GM18517 (cell line): ENCODE results near the gene TOB1.

ENCODE experiments used
- ATAC-seq: cut with Tn5 transposase; IDR thresholded peaks from one replicate; pipeline ENCODE4 v1.9.1; 2021; ENCODE audit warnings: mild to moderate bottlenecking, moderate library complexity; ENCODE audit not compliant: unreplicated experiment

Gene TOB1

GRCh38 chr17:50833510-50834428, 32.4 kb downstream of the TOB1 start:
- ATAC-seq: no peak

DNA sequence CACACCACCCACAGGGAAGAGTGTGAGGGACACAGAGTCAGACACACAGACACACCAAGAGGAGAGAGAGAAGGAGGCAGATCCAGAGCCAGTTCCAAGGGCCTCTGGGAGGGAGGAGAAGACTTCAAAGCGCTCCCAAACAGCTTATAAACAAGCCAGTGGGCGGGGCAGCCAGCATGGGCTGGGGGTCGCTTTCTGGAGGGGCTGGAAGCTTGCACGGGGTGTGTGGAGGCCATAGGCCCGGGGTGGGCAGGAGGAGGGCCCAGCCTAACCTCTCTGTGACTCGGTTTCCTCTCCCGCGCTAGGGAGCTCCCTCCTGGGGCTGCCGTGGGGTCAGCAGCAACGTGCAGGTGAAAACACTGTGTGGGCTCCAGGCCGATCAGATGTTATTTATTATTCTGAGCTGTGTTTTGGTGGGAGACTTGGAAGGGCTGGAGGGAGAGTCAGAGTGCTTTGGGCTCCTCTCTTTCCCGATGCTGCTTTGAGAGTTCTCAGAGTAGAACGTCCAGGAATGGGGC, 33.2 kb downstream of the TOB1 start:
- no peak for ATAC-seq

DNA sequence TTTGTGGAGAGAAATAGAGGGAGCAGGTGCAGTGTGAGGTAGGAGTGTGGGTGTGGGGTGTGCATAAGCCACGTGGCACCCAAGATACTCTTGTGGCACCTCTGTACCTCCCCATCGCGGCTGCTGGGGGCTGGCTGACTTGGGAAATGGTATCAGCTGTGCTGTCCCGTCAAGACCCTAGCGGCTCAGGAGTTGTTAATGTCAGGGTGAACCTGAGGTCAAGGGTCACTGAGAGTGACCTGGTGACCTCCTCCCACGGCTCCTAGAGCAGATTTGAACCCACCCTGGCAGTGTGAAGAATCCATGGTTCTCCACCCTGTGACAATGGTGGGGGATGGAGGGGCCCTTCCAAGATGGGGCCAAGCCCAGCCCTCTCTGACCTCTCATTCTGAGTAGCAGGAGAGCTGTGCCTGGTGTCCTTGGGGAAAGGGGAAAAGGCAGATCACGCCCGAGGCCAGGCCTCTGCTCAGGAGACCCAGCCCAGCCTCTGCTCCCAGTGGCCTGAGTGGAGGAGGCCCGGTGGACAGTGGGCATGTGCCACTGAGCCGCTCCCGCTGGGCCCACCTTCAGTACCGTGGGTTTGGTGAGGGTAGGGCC, 33.8 kb downstream of the TOB1 start:
- no peak for ATAC-seq

GRCh38 chr17:50831471-50831928, 34.7 kb downstream of the TOB1 start:
- no peak for ATAC-seq

DNA sequence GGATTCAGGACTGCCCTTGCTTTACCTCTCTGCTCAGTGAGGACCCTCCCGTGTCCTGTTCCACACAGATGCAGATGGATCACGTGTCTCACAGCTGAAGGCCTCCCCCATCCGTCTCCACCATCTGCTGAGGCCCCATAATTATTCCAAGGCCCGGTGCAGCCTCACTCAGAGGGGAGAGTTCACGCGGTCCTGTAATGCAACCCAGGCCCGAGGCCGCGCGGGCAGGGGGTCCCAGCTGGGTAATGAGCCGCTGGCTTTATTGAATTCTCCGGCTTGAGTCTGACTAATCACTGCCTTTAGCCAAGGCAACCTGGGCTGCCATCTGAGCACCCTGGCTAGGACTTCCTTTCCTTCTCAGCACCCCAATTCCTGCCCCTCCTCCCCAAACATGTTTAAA, 35.2 kb downstream of the TOB1 start:
- ATAC-seq: no peak

DNA sequence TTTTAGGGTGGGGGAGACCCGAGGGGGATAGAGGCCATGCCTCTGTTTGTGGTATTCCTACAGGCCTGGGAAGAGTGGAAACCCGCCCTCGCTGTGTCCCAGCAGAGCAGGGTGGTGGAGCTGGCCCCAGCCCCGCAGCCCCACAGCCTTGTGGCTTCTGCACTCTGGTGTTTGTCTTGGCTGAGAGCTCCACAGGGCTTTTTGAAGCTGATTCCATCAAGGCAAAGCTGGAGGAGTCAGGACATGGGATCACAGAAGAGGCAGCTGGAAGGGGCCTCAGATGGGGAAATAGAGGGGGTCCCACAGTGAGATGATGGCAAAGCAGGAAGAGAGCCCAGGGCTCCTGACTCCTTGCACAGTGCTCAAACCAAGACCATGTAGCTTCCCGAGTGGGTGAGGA, 35.8 kb downstream of the TOB1 start:
- no peak for ATAC-seq

- no peak for ATAC-seq
Measured at GRCh38 chr17:50829332-50829731, 36.8 kb downstream of the TOB1 start.

DNA sequence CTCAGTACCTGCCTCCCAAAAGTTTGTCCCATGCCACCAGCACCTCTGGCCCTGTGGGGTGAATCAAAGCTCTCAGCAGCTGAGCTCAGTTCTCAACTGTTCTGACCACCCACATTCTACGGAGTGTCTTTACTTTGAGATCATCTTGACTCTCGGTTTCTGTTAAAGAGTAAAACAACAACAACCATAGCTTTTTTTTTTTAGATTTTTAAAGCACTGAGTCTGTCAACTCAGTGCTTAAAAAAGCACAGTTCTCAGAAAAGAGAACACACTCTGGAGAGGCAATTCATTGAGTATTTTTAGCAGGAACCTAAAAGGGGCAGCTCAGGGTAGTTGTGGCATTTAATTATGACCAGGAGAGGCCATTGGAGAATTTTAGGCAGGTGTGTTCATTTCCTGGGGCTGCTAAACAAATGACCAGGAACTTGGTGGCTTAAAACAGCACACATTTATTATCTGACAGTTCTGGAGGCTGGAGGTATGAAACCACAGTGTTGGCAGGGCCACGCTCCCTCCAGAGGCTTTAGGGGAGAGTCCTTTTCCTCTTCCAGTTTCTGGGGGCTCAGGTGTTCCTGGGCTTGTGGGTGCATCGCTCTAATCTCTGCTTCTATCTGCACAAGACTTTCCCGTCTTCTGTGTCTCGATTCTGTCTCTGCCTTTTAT, 37.5 kb downstream of the TOB1 start:
- ATAC-seq: no peak

DNA sequence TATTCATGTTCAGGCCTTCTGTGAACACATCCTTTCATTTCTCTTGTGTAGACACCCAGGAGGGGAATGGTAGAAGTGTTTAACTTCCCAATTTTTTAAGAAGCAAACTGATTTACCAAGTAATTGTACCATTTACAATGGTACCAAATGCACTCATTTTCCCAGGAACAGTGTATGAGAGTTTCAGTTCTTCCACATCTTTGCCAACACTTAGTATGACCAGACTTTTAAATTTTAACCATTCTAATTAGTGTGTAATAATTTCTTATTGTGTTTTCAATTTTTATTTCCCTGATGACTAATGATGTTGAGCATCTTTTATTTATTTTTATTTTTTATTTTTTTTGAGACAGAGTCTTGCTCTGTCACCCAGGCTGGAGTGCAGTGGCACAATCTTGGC, 41.0 kb downstream of the TOB1 start:
- no peak for ATAC-seq

DNA sequence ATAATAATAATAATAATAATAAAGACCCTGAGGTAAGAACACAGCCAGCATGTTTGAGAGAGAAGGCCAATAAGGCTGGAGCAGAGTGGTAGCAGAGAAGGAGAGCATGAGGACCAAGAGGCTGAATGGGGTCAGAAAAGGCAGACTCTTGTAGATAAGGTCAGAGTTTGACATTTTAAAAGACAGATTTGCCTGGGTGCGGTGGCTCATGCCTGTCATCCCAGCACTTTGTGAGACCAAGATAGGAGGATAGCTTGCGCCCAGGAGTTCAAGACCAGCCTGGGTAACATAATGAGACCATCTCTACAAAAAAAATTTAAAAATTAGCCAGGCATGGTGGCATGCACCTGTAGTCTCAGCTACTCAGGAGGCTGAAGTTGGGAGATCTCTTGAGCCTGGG, 41.7 kb downstream of the TOB1 start:
- ATAC-seq: no peak

GRCh38 chr17:50822550-50822949, 43.6 kb downstream of the TOB1 start:
- ATAC-seq: no peak

GRCh38 chr17:50820651-50821050, 45.5 kb downstream of the TOB1 start:
- ATAC-seq: no peak

DNA sequence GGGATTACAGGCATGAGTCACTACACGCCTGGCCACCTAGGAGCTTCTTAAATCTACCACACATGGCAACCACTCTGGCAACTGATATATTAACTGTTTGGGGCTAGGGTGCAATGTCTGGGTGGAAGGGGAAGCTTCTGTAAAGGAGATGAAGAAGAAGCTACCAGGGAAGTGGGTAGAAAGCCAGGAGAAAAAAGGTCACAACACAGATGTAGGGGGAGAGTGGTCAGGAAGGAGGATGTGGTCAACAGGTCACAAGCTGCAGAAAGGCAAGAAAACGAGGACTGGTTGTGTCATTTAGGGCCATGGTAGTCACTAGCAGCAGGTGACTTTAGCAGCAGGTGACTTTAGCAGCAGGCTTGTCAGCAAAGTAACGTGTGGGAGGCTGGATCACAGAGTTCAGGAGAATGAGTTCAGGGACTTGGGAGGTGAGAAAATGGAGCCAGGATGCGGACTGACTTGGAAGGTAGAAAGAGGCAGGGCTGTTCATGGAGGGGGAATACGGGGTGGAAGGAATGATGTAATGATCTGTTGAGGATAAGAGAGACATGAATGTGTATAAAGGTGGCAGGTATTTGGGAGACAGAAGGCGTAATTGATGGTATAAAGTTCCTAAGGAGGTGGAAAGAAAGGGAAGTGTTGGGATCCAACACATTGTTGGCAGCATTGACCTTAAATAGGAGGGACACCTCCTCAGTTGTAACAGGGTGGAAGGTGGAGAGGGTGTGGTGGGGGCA, 47.1 kb downstream of the TOB1 start:
- ATAC-seq: no peak

GRCh38 chr17:50818261-50818660, 47.9 kb downstream of the TOB1 start:
- ATAC-seq: no peak

GRCh38 chr17:50817838-50818237, 48.3 kb downstream of the TOB1 start:
- ATAC-seq: no peak

DNA sequence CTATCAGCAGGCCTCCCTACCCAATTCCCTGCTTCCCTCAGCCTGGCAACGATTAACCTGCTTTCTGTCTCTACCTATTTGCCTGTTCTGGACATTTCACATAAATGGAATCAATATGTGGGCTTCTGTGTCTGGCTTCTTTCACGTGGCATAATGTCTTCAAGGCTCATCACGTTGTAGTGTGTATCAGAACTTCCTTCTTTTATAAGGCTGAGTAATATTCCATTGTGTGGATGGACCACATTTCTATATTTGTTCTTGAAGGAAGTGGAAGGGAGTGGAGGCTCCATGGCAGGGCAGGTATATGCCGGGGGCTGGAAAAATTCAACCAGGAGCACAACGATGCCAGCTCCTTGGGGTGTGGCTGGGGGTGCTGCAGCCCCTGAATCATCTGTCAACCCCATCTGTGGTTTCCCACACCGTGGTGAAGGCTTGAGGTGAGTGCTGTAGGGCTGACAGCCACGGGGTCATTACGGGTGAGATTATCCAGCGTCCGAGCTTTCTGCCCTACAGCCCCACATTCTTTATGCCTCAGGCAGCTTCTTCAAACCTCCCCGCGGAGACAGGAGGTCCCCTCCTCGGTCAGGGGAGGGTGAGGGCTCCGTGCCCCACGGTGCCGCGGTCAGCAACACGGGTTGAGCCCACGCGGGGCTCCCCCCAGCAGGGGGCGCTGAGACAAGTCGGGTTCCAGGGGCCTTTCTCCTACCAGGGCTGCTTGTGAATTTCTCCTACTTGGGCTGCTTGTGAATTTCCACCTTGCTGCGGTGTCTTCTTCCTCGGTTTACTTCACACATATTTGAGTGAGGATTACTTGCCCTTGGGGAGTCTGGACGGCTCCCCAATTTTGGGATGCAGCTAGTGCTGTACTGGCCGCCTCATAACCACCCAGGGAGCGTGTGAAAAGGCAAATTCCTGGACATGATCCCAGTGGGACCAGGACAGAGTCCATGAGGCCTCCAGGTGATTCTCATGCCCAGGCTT, 49.1 kb downstream of the TOB1 start:
- no peak for ATAC-seq

DNA sequence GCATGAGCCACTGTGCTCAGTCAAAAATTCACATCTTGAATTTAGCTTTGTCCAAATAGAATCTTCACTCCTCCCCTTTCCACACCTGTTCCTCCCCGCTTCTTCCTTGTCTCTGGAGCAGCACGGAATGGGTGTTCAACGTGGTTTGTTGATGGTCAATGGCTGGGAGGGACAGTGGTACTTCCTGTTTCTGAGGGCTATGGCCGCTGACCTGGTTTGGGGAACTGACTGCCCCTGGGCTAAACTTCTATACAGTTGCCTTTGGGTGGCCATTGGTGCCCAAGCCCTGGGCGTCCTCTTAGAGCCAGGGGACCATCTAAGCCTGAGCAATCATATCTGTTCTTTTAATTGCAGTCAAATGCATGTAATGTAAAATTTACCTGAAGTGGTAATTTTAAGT, 49.9 kb downstream of the TOB1 start:
- no peak for ATAC-seq

DNA sequence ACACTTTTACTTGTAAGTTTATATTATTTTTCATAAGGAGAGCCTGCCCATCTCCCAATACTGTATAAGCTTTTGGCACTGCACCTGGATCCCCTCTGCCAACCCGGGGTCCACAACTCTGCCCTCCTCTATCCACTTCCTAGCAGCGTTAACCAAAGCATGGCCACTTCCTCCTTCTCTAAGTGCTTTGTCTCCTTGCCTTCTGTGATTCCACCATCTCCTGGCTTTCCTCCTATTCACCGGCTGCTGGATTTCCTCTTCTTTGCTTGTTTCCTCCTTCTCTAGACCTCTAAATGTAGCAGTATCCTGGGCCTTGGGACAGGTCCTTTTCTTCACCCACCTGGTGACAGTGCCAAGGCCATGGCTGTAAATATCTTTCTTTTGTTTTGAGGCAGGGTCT, 50.8 kb downstream of the TOB1 start:
- ATAC-seq: no peak

- ATAC-seq: no peak
Measured at GRCh38 chr17:50813583-50813982, 52.6 kb downstream of the TOB1 start.
